Adrenal gland (tissue), 5 donors: ENCODE data around the gene CCDC91.

Experiments
- CTCF ChIP-seq, 6 experiments: fragments of 450-650 bp in 4 of 6; fragments of 200-600 bp in 2 of 6; sonication (generic) in 1 of 6; IDR thresholded peaks; 1 replicate in 5 of 6; 2 replicates in 1 of 6; pipeline versions ENCODE4 v1.5.1 to v1.8.0; 2016 to 2021; ENCODE audit warnings: antibody characterized with exemption in 6 of 6, mild to moderate bottlenecking in 2 of 6, moderate library complexity in 1 of 6
- POLR2A ChIP-seq, 2 donors: fragments of 450-650 bp; IDR thresholded peaks; one replicate each; pipeline ENCODE4 v1.6.1; 2017; ENCODE audit warnings: antibody characterized with exemption in 2 of 2, mild to moderate bottlenecking in 2 of 2, moderate library complexity in 1 of 2
- donor health status: DM: no; HTN: no; CAD: no.

GRCh38 chr12:28189784-28190320 lies 404 bp upstream of the CCDC91 start:
- no peak for TF ChIP-seq CTCF (IDR thresholded peaks at IDR 0.05)
- no peak for TF ChIP-seq POLR2A (IDR thresholded peaks at IDR 0.05)
